HEK293T (cell line): ENCODE results near the gene CIDEC.

Experiments used
- ARNT ChIP-seq: fragments of 450-650 bp; IDR thresholded peaks from 2 replicates; pipeline ENCODE4 v1.6.1; 2017; ENCODE audit warnings: mild to moderate bottlenecking
- FOXK2 ChIP-seq: fragments of 450-650 bp; IDR thresholded peaks from 2 replicates; pipeline ENCODE4 v1.6.1; 2016; ENCODE audit warnings: mild to moderate bottlenecking
- SP1 ChIP-seq: fragments of 450-650 bp; IDR thresholded peaks from 2 replicates; pipeline ENCODE4 v1.6.1; 2017

DNA sequence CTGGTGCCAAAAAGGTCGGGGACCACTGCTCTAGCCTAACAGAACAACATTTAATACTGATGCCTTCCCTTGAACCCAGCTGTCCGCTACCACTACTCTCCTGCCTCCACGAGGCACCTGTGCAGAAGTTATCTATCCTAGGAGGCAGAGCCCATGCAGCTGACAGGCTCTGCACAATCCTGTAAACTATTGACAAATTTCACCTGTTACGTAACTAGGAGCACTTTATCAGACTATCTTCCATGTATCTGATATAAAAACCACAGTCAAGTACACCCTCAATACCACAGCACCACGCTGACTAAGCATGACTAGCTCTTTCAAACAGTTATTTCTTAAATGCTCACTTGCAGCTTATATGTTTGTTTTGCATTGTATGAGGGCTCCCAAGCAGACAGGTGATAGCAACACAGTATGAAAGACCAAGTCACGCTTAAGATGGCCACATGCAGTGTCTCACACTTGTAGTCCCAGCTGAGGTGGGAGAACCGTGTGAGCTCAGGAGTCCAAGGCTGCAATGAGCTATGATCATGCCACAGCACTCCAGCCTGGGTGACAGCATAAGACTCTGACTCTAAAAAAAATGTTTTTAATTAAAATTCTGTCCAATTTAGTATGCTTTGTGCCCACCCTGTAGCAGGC is 32.4 kb upstream of the CIDEC start:
- TF ChIP-seq ARNT: no peak
- no peak for TF ChIP-seq FOXK2
- TF ChIP-seq SP1: no peak
